Stomach (tissue), 9 donors: ENCODE results near the gene FAM120B. TPM values are rescaled to one million over a fixed set of nuclear protein-coding genes. Genes with fewer than 3 reads are reported as not detected.
"Not testable (repeated sequence)": the region's sequence is repeated elsewhere in the genome, so short reads cannot be mapped to it uniquely, and the experiment has no call there.

Source experiments
- DNase-seq, 2 donors: peaks; one replicate each; pipeline versions ENCODE4 v3.0.0 to v3.0.0-alpha.2; 2013 to 2019
- H3K27ac ChIP-seq, 5 donors: fragments of 200-600 bp in 4 of 5; sonication (generic) in 4 of 5; one replicate each; pipeline ENCODE4 v1.5.1; 2013 to 2019; ENCODE audit warnings: mild to moderate bottlenecking in 1 of 5, moderate library complexity in 1 of 5
- H3K27me3 ChIP-seq, 3 donors: fragments of 200-600 bp; sonication (generic); one replicate each; pipeline ENCODE4 v1.5.1; 2017 to 2019; ENCODE audit warnings: mixed run types in 1 of 3
- H3K36me3 ChIP-seq, 4 donors: fragments of 200-600 bp; sonication (generic); 1 replicate in 3 of 4; 2 replicates in 1 of 4; pipeline ENCODE4 v1.5.1; 2016 to 2019
- H3K4me1 ChIP-seq, 4 donors: fragments of 200-600 bp; sonication (generic); one replicate each; pipeline ENCODE4 v1.5.1; 2016 to 2019
- H3K4me3 ChIP-seq, 4 donors: fragments of 200-600 bp; sonication (generic) in 3 of 4; one replicate each; pipeline ENCODE4 v1.5.1; 2016 to 2019; ENCODE audit warnings: mild to moderate bottlenecking in 1 of 4
- H3K9me3 ChIP-seq, 4 donors: fragments of 200-600 bp; sonication (generic); one replicate each; pipeline ENCODE4 v1.5.1; 2016 to 2019
- CTCF ChIP-seq, 7 experiments: fragments of 450-650 bp in 4 of 7; fragments of 200-600 bp in 3 of 7; sonication (generic) in 3 of 7; IDR thresholded peaks; one replicate each; pipeline ENCODE4 v1.5.1; 2016 to 2019; ENCODE audit warnings: antibody characterized with exemption in 7 of 7, control low read depth in 2 of 7, mild to moderate bottlenecking in 1 of 7
- EP300 ChIP-seq: sonication (generic); formaldehyde crosslinking; IDR thresholded peaks from one replicate; pipeline ENCODE4 v1.6.1; 2017; ENCODE audit warnings: antibody characterized with exemption
- POLR2A ChIP-seq, 4 donors: fragments of 450-650 bp; IDR thresholded peaks; one replicate each; pipeline ENCODE4 v1.6.1; 2016; ENCODE audit warnings: antibody characterized with exemption in 4 of 4, control low read depth in 2 of 4, mild to moderate bottlenecking in 1 of 4, moderate library complexity in 1 of 4
- POLR2AphosphoS5 ChIP-seq, 3 donors: sonication (generic); formaldehyde crosslinking; IDR thresholded peaks; one replicate each; pipeline ENCODE4 v1.6.1; 2016; ENCODE audit warnings: antibody characterized with exemption in 3 of 3
- WGBS, 5 donors: extraction: QIAGEN DNeasy Blood & Tissue Kit in 3 of 5; methylation state at CpG; one replicate each; pipeline versions ENCODE4 v1.1.5 to v1.1.7; 2013 to 2018; 5-methylcytosine and 5-hydroxymethylcytosine counted together
- intact Hi-C: fragments of 100-400 bp; cut with DNase I; formaldehyde crosslinking; loops from one replicate; pipeline ENCODE4 v1.15.1; 2023; ENCODE audit warnings: low total_unique reads
- polyA plus RNA-seq, 3 donors: library from polyadenylated mRNA; stranded (reverse); fragments of 200-250 nt; gene quantifications; one replicate each; pipeline ENCODE4 v1.2.3, GENCODE V29; 2013
- total RNA-seq, 5 donors: library from RNA; depleted of rRNA; stranded (reverse); fragments of >200 nt; gene quantifications; one replicate each; pipeline versions ENCODE4 v1.1.0 to v1.2.3, GENCODE V29; 2014 to 2016
- donor health status: healthy with polysubstance abuse.
- donor health status: Bipolar disorder and iron deficiency.
- donor health status: healthy.

FAM120B gene
- total and polyA plus RNA-seq, 8 donors = 6.4 to 66.5 (median 27.3) TPM

- no peak overlapping the region for H3K4me3 ChIP-seq
- peaks cover 11 to 45% (median 41%) of the 10 kb centered on the region in 4 donors for H3K36me3 ChIP-seq
- intact Hi-C loops = no loop called here
- DNase-seq = no peak
- no peaks in the 10 kb centered on the region for H3K4me1 ChIP-seq
- no peak for TF ChIP-seq POLR2A (IDR thresholded peaks at IDR 0.05)
- no peaks in the 10 kb centered on the region for H3K27me3 ChIP-seq
- H3K9me3 ChIP-seq = peaks cover 0 to 19% (median 0%) of the 10 kb centered on the region in 4 donors
- H3K27ac ChIP-seq = no peak overlapping the region
- WGBS, 5 donors = 70 to 91% (median 87%) methylated on average over 4 of the region's 4 CpGs
Measured at GRCh38 chr6:170407932-170408331, 101.4 kb downstream of the FAM120B start.

GRCh38 chr6:170409746-170410145, 103.2 kb downstream of the FAM120B start:
- peaks cover 0 to 19% (median 0%) of the 10 kb centered on the region in 4 donors for H3K9me3 ChIP-seq
- H3K36me3 ChIP-seq = peaks cover 8 to 27% (median 24%) of the 10 kb centered on the region in 4 donors
- H3K27ac ChIP-seq, H3K27me3 ChIP-seq, H3K4me3 ChIP-seq, DNase-seq, intact Hi-C loops, H3K4me1 ChIP-seq: not testable (repeated sequence)
- 88 to 95% (median 90%) methylated on average over 8 of the region's 8 CpGs for WGBS, 5 donors

- Histone ChIP-seq H3K27me3 (no peaks in the 10 kb centered on the region), H3K36me3 (peaks cover 3 to 22% (median 19%) of the 10 kb centered on the region in 4 donors), H3K27ac (no peak overlapping the region), H3K4me3 (no peak overlapping the region), H3K4me1 (no peaks in the 10 kb centered on the region), H3K9me3 (peaks cover 0 to 19% (median 0%) of the 10 kb centered on the region in 4 donors)
- intact Hi-C loops = no loop called here
- TF ChIP-seq EP300 (no peak), POLR2AphosphoS5 (IDR thresholded peaks at IDR 0.05) (no peak), POLR2A (IDR thresholded peaks at IDR 0.05) (no peak), CTCF (IDR thresholded peaks at IDR 0.05) (no peak)
- WGBS, 5 donors = 89 to 96% (median 95%) methylated on average over 5 of the region's 5 CpGs
- no peak for DNase-seq
Measured at GRCh38 chr6:170410241-170410640, 103.7 kb downstream of the FAM120B start.

GRCh38 chr6:170415318-170415717, 108.8 kb downstream of the FAM120B start:
- no peaks in the 10 kb centered on the region for H3K4me1 ChIP-seq
- DNase-seq = no peak
- peaks cover 0 to 28% (median 0%) of the 10 kb centered on the region in 3 donors for H3K27me3 ChIP-seq
- H3K4me3 ChIP-seq = no peak overlapping the region
- H3K9me3 ChIP-seq = peaks cover 0 to 16% (median 0%) of the 10 kb centered on the region in 4 donors
- TF ChIP-seq POLR2AphosphoS5 (IDR thresholded peaks at IDR 0.05) = no peak
- TF ChIP-seq CTCF (IDR thresholded peaks at IDR 0.05) = no peak
- TF ChIP-seq EP300 = no peak
- no peak for TF ChIP-seq POLR2A (IDR thresholded peaks at IDR 0.05)
- intact Hi-C loops = no loop called here
- no peaks in the 10 kb centered on the region for H3K36me3 ChIP-seq
- 77 to 96% (median 85%) methylated on average over 4 of the region's 4 CpGs for WGBS, 5 donors
- H3K27ac ChIP-seq = no peak overlapping the region

GRCh38 chr6:170416303-170416702, 109.7 kb downstream of the FAM120B start:
- no peak for DNase-seq
- H3K9me3 ChIP-seq = peaks cover 0 to 6% (median 0%) of the 10 kb centered on the region in 4 donors
- peaks cover 0 to 36% (median 0%) of the 10 kb centered on the region in 3 donors for H3K27me3 ChIP-seq
- H3K36me3 ChIP-seq = no peaks in the 10 kb centered on the region
- no peaks in the 10 kb centered on the region for H3K4me1 ChIP-seq
- intact Hi-C loops = no loop called here
- no peak overlapping the region for H3K4me3 ChIP-seq
- no peak overlapping the region for H3K27ac ChIP-seq
- no peak for TF ChIP-seq POLR2A (IDR thresholded peaks at IDR 0.05)
- TF ChIP-seq POLR2AphosphoS5 (IDR thresholded peaks at IDR 0.05) = no peak
- TF ChIP-seq EP300 = no peak
- no peak for TF ChIP-seq CTCF (IDR thresholded peaks at IDR 0.05)
- 67 to 82% (median 80%) methylated on average over 7 to 8 of the region's 8 CpGs for WGBS, 5 donors
